Omental fat pad (tissue), 4 donors: ENCODE measurements around the gene SYNGR2. TPM values are rescaled to one million over a fixed set of nuclear protein-coding genes. Genes with fewer than 3 reads are reported as not detected.

ENCODE experiments used
- ATAC-seq: fragments of 150-250 bp; one replicate; pipeline ENCODE4 v1.9.1; 2016; ENCODE audit warnings: mild to moderate bottlenecking, moderate library complexity; ENCODE audit not compliant: low FRiP score
- DNase-seq: peaks from one replicate; pipeline ENCODE4 v3.0.0-alpha.2; 2019; ENCODE audit warnings: low spot score
- total RNA-seq, 4 donors: library from RNA; depleted of rRNA; stranded (reverse); fragments of >200 nt; gene quantifications; one replicate each; pipeline ENCODE4 v1.1.0, GENCODE V29; 2016
- TF ChIP-seq, protein P1 (sequence below), 3 donors: fragments of 450-650 bp; IDR thresholded peaks; one replicate each; pipeline ENCODE4 v1.5.1; 2016 to 2017; ENCODE audit warnings: antibody characterized with exemption in 3 of 3, mild to moderate bottlenecking in 3 of 3, moderate library complexity in 2 of 3

The SYNGR2 gene, protein sequence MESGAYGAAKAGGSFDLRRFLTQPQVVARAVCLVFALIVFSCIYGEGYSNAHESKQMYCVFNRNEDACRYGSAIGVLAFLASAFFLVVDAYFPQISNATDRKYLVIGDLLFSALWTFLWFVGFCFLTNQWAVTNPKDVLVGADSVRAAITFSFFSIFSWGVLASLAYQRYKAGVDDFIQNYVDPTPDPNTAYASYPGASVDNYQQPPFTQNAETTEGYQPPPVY
- 10 to 100 TPM; 24.3 to 80.6 (median 52.4) TPM for total RNA-seq

DNA sequence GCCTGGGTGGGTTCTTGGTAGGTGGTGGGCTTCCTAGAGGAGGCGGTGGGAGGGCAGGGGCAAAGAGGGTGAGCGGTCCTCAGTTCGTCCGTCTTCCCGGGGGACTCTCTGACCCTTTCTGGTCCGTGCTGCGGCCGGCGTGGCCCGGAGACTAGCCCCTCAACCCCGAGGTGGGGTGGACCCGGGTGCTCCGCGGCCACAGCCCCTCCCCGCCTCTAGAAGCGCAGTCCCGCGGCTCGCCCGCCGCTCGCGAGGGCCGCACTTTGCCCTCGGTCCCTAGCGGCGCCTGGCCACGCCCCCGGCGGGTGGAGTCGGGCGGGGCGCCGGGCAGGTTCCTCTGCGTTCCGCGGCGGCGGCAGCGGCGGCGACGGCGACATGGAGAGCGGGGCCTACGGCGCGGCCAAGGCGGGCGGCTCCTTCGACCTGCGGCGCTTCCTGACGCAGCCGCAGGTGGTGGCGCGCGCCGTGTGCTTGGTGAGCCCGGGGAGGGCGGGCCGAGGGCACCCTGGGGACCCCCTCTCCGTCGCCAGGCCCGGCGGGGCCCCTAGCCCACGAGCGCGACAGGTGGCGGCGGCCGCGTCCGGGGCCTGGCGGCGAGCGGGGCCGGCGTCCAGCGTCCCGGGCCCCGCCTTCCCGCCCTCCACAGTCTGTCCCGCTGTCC, at the start of gene SYNGR2:
TSS of gene SYNGR2 (plus strand) at position 340 of the 661 bp plus-strand sequence. CDS start at position 376, 36 bp downstream.
- DNase-seq (peak; percentile 50), ATAC-seq (peak; percentile 56)
- TF ChIP-seq, protein P1, sequence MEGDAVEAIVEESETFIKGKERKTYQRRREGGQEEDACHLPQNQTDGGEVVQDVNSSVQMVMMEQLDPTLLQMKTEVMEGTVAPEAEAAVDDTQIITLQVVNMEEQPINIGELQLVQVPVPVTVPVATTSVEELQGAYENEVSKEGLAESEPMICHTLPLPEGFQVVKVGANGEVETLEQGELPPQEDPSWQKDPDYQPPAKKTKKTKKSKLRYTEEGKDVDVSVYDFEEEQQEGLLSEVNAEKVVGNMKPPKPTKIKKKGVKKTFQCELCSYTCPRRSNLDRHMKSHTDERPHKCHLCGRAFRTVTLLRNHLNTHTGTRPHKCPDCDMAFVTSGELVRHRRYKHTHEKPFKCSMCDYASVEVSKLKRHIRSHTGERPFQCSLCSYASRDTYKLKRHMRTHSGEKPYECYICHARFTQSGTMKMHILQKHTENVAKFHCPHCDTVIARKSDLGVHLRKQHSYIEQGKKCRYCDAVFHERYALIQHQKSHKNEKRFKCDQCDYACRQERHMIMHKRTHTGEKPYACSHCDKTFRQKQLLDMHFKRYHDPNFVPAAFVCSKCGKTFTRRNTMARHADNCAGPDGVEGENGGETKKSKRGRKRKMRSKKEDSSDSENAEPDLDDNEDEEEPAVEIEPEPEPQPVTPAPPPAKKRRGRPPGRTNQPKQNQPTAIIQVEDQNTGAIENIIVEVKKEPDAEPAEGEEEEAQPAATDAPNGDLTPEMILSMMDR (IDR thresholded peaks at IDR 0.05): no peak

DNA sequence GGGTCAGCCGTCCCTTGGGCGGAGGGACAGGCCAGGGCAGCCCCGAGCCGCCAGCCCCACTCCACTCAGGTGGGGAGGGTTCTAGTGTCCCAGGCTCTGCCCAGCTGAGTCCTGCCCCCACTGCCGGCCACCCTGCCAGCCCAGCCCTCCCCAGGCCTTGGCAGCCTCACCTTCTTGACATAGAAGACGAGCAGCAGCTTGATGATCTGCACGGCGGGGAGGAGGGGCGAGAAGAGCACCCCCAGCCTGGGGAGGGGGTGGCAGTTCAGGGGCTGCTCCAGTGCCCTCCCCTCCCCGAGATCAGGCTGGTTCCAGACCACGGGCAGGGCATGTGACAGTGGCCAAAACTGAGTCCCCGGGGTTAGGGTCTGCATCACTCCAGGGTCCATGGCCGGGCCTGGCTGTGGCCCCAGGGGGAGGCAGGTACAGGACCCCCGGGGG, 49.6 kb upstream of the SYNGR2 start:
- ATAC-seq (no peak), DNase-seq (no peak)
- TF ChIP-seq, protein P1 (IDR thresholded peaks at IDR 0.05): no peak

DNA sequence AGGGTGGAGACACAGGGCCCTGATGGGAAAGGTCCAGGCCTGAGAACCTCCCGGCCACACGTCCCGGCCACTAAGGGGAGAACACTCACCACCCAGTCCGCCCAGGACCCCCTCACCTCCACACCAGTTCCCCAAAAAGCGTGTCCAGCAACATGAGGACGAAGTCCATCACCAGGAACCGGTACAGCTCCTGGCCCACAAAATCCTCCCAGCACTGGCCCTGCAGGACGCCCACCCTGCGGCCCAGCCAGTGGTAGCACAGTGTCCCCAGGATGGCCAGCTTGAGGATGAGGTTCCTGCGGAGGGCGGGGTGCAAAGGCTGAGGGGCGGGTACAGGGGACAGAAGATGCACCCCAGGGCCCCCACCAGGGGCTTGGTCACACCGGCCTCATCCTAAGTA, 47.8 kb upstream of the SYNGR2 start:
- DNase-seq: no peak
- ATAC-seq: no peak
- TF ChIP-seq, protein P1 (IDR thresholded peaks at IDR 0.05): no peak

DNA sequence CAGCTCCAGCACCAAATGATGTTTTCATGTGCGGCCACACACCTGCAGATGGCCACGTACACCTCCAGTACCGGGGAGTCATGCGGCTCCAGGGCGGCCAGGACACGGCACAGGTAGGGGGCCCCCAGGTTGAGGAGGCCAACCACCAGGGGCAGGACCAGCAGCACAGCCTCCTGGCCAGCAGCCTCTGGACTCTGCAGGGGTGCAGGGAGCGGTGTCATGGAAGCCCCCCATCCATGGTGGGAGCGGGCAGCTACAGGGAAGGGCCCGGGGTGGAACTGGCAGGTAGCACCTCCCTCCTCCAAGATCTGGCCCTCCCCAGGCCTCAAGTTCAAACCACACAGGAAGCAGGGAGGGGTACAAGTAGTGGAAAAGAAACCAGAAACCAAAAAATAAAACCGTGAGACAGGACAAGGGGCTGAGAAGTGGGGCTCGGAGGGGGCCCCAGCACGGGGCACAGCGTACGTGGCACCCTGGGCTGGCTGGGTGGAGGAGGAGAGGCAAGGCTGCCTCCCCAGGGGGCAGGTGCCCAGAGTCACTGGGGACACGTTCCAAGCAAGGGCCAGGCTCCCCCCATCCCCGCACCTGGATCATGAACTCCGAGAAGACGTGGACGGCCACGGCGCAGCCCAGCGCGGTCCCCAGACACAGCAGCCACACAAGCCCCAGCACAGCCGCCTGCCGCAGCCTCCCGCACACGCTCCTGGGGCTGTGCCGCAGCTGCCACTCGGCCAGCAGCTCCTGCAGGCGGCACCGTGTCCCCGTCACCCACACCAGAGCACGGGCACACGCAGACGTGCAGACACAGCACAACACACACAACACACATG, 47.2 kb upstream of the SYNGR2 start:
- DNase-seq (no peak), ATAC-seq (no peak)
- TF ChIP-seq, protein P1 (IDR thresholded peaks at IDR 0.05): no peak

DNA sequence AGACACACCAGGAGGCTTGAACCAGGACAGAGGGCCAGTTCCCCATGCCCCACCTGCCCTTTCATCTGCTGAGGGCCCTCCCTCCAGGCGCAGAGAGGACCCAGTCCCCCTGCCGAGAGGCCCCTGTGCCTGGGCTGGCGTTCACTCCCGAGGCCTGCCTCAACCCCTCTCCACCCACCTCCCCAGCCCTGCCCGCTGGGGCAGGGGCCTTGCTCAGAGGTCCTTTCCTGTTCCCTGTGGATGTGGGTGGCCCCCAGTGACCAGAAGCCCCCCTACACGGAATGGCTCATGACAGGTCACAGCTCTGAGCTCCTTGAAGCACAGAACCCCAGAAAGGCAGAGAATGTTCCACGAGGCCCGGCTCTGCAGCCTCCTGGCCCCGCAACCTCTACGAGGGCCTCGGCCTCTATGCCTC, 46.6 kb upstream of the SYNGR2 start:
- ATAC-seq: no peak
- no peak for DNase-seq
- TF ChIP-seq, protein P1 (IDR thresholded peaks at IDR 0.05): no peak

DNA sequence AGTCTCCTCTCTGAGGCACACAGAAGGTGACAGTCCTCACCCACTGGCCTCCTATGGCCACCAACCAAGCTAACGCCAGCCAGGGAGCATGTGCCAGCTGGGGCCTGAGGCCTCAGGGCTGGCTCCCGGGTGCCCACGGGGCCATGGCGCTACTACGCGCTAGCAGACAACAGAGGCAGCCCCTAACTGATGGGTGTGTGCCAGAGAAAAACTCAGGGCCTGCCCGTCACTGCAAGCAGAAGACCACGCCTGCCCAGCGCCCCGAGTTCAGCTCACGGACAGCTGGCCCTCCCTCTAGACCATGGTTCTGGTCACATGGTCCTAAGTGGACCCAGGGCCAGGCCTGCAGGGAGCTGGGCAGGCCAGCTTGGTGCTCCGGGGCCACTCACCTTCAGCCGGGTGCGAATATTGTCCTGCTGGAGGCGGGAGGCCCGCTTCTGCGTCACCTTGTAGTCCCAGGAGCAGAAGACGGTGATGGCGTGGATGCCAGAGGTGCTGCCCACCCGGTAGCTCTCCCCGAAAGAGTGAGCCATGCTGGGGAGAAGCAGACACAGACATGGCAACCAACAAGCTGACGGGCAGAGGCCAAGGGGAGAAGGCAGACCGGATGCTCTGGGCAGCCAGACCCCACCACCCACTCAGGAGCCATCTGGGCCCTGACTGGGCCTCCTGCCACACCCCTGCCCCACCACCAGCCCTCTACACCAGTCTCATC, 46.0 kb upstream of the SYNGR2 start:
- no peak for ATAC-seq

More for the DNA sequence above, 46.0 kb upstream of the SYNGR2 start:
- TF ChIP-seq, protein P1 (IDR thresholded peaks at IDR 0.05): no peak
- no peak for DNase-seq
